Astrocyte (in vitro differentiated cells and primary cell): Measurements from ENCODE around the gene NABP1. TPM values are rescaled to one million over a fixed set of nuclear protein-coding genes. Genes with fewer than 3 reads are reported as not detected.

Experiments
- DNase-seq: peaks from one replicate; pipeline ENCODE4 v3.0.0-alpha.2; 2010; ENCODE audit warnings: low read depth
- FAIRE-seq: peaks from 2 replicates; lab custom pipeline; 2011; peaks lifted over from hg19 to GRCh38; lab: Jason Lieb, UNC
- H2AFZ ChIP-seq: 2 replicates; pipeline ENCODE4 v1.6.0; 2012; ENCODE audit warnings: low read depth, low read length, inconsistent platforms
- H3K27ac ChIP-seq: 2 replicates; pipeline ENCODE4 v1.5.1; 2011; ENCODE audit warnings: low read depth, low read length, inconsistent platforms
- H3K27me3 ChIP-seq: 2 replicates; pipeline ENCODE4 v1.6.0; 2011; ENCODE audit warnings: low read length, inconsistent platforms; ENCODE audit not compliant: insufficient read depth
- H3K36me3 ChIP-seq: 2 replicates; pipeline ENCODE4 v1.5.1; 2011; ENCODE audit warnings: low read length, inconsistent platforms; ENCODE audit not compliant: insufficient read depth
- H3K4me1 ChIP-seq: 2 replicates; pipeline ENCODE4 v1.5.1; 2011; ENCODE audit warnings: low read length, inconsistent platforms; ENCODE audit not compliant: insufficient read depth
- H3K4me2 ChIP-seq: 2 replicates; pipeline ENCODE4 v1.6.0; 2012; ENCODE audit warnings: low read length, inconsistent platforms
- H3K4me3 ChIP-seq: 2 replicates; pipeline ENCODE4 v1.5.1; 2011; ENCODE audit warnings: low read depth, mild to moderate bottlenecking, low read length, inconsistent platforms; ENCODE audit not compliant: insufficient read depth
- H3K79me2 ChIP-seq: 2 replicates; pipeline ENCODE4 v1.6.0; 2012; ENCODE audit warnings: mild to moderate bottlenecking, low read length, inconsistent platforms; ENCODE audit not compliant: insufficient read depth
- H3K9ac ChIP-seq: 2 replicates; pipeline ENCODE4 v1.6.0; 2012; ENCODE audit warnings: mild to moderate bottlenecking, low read length, inconsistent platforms
- H3K9me3 ChIP-seq: 2 replicates; pipeline ENCODE4 v1.5.1; 2012; ENCODE audit warnings: low read depth, mild to moderate bottlenecking, low read length, inconsistent platforms; ENCODE audit not compliant: insufficient read depth
- H4K20me1 ChIP-seq: 2 replicates; pipeline ENCODE4 v1.6.0; 2012; ENCODE audit warnings: low read length, inconsistent platforms; ENCODE audit not compliant: insufficient read depth
- H3K27ac Mint-ChIP-seq: one replicate; pipeline ENCODE4 v1.8.0; 2021; ENCODE audit warnings: mild to moderate bottlenecking, mixed read lengths; ENCODE audit not compliant: unreplicated experiment
- H3K27me3 Mint-ChIP-seq: one replicate; pipeline ENCODE4 v1.8.0; 2021; ENCODE audit warnings: low read depth, mixed read lengths; ENCODE audit not compliant: unreplicated experiment
- H3K36me3 Mint-ChIP-seq: one replicate; pipeline ENCODE4 v1.8.0; 2021; ENCODE audit warnings: low read depth, mixed read lengths; ENCODE audit not compliant: unreplicated experiment
- H3K4me1 Mint-ChIP-seq: one replicate; pipeline ENCODE4 v1.8.0; 2021; ENCODE audit warnings: low read depth, mixed read lengths; ENCODE audit not compliant: unreplicated experiment
- H3K4me3 Mint-ChIP-seq: one replicate; pipeline ENCODE4 v1.8.0; 2021; ENCODE audit warnings: mild to moderate bottlenecking, moderate library complexity, mixed read lengths; ENCODE audit not compliant: unreplicated experiment
- H3K9me3 Mint-ChIP-seq: one replicate; pipeline ENCODE4 v1.8.0; 2021; ENCODE audit warnings: mild to moderate bottlenecking, mixed read lengths; ENCODE audit not compliant: unreplicated experiment
- EZH2 ChIP-seq: IDR thresholded peaks from 2 replicates; pipeline ENCODE4 v1.6.1; 2012; ENCODE audit warnings: mild to moderate bottlenecking, low read length, inconsistent platforms; ENCODE audit not compliant: insufficient read depth
- total RNA-seq: library from RNA; stranded (reverse); gene quantifications from 2 replicates; pipeline ENCODE4 v1.2.1, GENCODE V29; 2021
- TF ChIP-seq, protein P1 (sequence below): IDR thresholded peaks from 2 replicates; pipeline ENCODE4 v1.5.1; 2011; ENCODE audit warnings: low read depth, mild to moderate bottlenecking, inconsistent platforms, low read length, moderate library complexity; ENCODE audit not compliant: insufficient read depth

Gene NABP1
- total RNA-seq, 1 donor from 2014 or later = 213 TPM

- peaks cover 8% of the 10 kb centered on the region for H3K36me3 ChIP-seq
- no peaks in the 10 kb centered on the region for H3K27me3 ChIP-seq
- no peak overlapping the region for H3K4me3 ChIP-seq
- FAIRE-seq = no peak
- peaks cover 38% of the 10 kb centered on the region for H3K4me1 ChIP-seq
- Mint-ChIP-seq H3K27ac (peak overlapping the region; percentile 79), H3K36me3 (peaks cover 2% of the 10 kb centered on the region), H3K4me1 (peaks cover 49% of the 10 kb centered on the region), H3K4me3 (no peak overlapping the region), H3K9me3 (no peaks in the 10 kb centered on the region), H3K27me3 (no peaks in the 10 kb centered on the region)
- no peaks in the 10 kb centered on the region for H3K79me2 ChIP-seq
- no peaks in the 10 kb centered on the region for H4K20me1 ChIP-seq
- H3K9me3 ChIP-seq = no peaks in the 10 kb centered on the region
- no peak overlapping the region for H3K27ac ChIP-seq
- H3K9ac ChIP-seq = no peak overlapping the region
- no peak overlapping the region for H3K4me2 ChIP-seq
- no peak for DNase-seq
- no peak overlapping the region for H2AFZ ChIP-seq
- TF ChIP-seq EZH2 = no peak
- TF ChIP-seq, protein P1, sequence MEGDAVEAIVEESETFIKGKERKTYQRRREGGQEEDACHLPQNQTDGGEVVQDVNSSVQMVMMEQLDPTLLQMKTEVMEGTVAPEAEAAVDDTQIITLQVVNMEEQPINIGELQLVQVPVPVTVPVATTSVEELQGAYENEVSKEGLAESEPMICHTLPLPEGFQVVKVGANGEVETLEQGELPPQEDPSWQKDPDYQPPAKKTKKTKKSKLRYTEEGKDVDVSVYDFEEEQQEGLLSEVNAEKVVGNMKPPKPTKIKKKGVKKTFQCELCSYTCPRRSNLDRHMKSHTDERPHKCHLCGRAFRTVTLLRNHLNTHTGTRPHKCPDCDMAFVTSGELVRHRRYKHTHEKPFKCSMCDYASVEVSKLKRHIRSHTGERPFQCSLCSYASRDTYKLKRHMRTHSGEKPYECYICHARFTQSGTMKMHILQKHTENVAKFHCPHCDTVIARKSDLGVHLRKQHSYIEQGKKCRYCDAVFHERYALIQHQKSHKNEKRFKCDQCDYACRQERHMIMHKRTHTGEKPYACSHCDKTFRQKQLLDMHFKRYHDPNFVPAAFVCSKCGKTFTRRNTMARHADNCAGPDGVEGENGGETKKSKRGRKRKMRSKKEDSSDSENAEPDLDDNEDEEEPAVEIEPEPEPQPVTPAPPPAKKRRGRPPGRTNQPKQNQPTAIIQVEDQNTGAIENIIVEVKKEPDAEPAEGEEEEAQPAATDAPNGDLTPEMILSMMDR = no peak
Measured at GRCh38 chr2:191693166-191693565, 15.2 kb downstream of the NABP1 start.

DNA sequence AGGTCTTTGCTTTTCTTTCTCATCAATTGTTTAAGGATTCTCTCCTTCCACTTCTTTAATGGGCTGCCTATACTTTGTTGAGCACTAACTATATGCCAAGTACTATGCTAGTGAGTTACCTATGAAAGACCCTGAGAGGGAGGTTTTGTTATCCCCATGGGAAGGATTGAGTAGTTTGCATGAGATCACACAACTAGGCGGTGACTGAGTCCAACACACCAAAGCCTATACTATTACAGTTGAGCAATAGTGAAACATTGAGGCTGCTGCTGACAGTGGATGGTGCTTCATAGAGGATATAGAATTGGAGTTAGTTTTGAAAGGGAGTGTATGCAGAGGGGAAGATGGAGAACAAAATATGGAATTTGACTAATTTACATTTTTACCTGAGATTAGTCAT is 15.8 kb downstream of the NABP1 start:
- H3K79me2 ChIP-seq = no peaks in the 10 kb centered on the region
- Mint-ChIP-seq H3K4me1 (peaks cover 43% of the 10 kb centered on the region), H3K9me3 (no peaks in the 10 kb centered on the region), H3K27ac (no peak overlapping the region), H3K27me3 (no peaks in the 10 kb centered on the region), H3K36me3 (peaks cover 2% of the 10 kb centered on the region), H3K4me3 (no peak overlapping the region)
- H3K4me2 ChIP-seq = no peak overlapping the region
- H3K9me3 ChIP-seq = no peaks in the 10 kb centered on the region
- TF ChIP-seq, protein P1 = no peak
- TF ChIP-seq EZH2 = no peak
- H3K4me3 ChIP-seq = no peak overlapping the region
- H2AFZ ChIP-seq = no peak overlapping the region
- H3K36me3 ChIP-seq = peaks cover 3% of the 10 kb centered on the region
- H4K20me1 ChIP-seq = no peaks in the 10 kb centered on the region
- DNase-seq (no peak), FAIRE-seq (no peak)
- H3K4me1 ChIP-seq = peaks cover 32% of the 10 kb centered on the region
- no peak overlapping the region for H3K27ac ChIP-seq
- no peak overlapping the region for H3K9ac ChIP-seq
- no peaks in the 10 kb centered on the region for H3K27me3 ChIP-seq

DNA sequence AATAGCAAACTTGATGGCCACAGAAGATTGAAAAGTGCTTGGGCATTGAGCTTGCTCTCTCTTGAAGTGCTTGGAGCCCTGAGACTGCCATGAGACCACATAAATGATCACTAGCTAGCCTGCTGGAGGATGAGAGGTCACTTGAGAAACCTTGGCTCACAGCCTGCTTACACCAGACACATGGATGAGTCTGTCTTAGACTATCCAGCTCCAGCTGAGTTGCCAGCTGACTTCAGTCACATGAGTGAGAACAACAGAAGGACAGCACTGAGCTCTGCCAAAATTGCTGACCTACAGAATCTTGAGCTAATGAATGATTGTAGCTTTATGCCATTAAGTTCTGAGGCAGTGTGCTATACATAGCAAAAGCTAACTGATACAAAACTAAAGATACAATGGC is 18.1 kb downstream of the NABP1 start:
- no peak overlapping the region for H3K4me2 ChIP-seq
- Mint-ChIP-seq H3K4me3 (no peak overlapping the region), H3K4me1 (peaks cover 34% of the 10 kb centered on the region), H3K27ac (peak overlapping the region; percentile 70), H3K9me3 (no peaks in the 10 kb centered on the region), H3K27me3 (no peaks in the 10 kb centered on the region), H3K36me3 (no peaks in the 10 kb centered on the region)
- peak overlapping the region; percentile 7 for H3K27ac ChIP-seq
- no peak overlapping the region for H3K9ac ChIP-seq
- no peak for TF ChIP-seq EZH2
- no peak overlapping the region for H3K4me3 ChIP-seq
- H3K27me3 ChIP-seq = no peaks in the 10 kb centered on the region
- no peaks in the 10 kb centered on the region for H4K20me1 ChIP-seq
- FAIRE-seq = peak; percentile 68
- H3K9me3 ChIP-seq = no peaks in the 10 kb centered on the region
- peaks cover 14% of the 10 kb centered on the region for H3K4me1 ChIP-seq
- DNase-seq = peak; percentile 84
- H2AFZ ChIP-seq = no peak overlapping the region
- no peaks in the 10 kb centered on the region for H3K36me3 ChIP-seq
- H3K79me2 ChIP-seq = no peaks in the 10 kb centered on the region
